Measurements from ENCODE around the gene HOXB13. TPM values are rescaled to one million over a fixed set of nuclear protein-coding genes. Genes with fewer than 3 reads are reported as not detected.

Gene HOXB13
- total RNA-seq, 2 donors from 2014 or later = not detected

DNA sequence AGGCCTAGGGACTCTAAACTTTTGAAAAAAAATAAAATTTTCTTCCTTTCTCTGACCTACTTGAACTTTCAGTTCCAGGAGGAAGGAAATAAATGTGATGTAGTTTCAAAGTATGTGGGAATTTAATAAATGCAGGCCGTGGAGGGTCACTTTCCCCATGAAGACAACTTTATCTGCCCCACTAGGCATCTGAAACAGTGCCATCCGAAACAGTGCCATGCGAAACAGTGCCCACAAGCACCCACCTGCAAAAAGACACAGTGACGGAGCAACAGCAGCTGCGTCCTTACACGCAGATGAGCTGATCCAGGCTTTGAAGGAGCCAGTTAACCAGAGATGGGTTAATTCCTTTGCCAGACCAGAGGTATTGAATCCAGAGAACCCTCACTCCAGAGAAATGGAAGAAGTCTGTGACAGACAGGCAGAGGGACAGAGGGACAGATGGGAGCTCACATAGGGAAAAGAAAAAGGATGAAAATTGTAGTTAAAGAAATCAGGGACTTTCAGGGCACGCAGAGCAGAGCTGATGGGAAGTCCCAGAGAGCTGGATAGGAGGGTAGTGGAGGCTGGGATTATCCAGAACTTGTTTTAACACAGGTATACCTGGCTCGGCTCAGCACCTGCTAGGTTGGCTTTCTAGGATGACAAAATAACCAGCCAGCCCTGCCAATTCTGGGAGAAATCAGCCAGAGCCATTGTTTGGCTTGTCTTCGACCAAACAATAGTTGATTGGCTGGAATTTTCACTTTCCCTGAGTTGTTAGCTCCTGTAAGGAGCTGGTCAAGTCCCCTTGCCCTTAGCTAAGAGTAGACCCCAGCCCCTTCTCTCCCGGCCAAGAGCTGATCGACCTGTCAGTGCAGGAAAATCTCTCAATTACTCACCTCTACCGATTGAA lies 17.1 kb upstream of the HOXB13 start:
- peak overlapping the region; percentile 30 for H3K27ac Mint-ChIP-seq

DNA sequence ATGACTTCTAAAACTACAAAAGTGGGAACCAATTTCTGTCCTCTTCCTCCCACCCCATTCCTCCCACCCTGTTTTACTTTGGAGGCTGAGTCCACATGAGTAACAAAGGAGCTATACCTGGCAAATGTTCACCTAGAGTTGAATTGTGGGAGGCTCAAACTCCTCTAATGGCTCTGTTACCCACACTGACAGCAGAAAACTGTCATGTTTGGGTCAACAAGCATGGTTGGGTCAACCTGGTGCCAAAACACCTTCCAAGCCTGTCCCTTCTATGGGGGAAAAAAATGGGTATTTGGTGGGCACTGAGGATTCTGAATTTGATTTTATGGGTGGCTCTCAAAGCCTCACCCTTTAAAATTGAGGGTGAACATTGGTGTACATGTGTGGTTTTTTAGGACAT lies 12.0 kb upstream of the HOXB13 start:
- H3K9me3 Mint-ChIP-seq = no peaks in the 10 kb centered on the region
- no peak overlapping the region for H3K4me3 Mint-ChIP-seq
- ATAC-seq (replicated peaks in 1 of 2) (no peak), DNase-seq (no peak)
- H3K27me3 Mint-ChIP-seq (ENCODE audit: low read depth) = peaks cover 95% of the 10 kb centered on the region
- H3K27ac Mint-ChIP-seq = no peak overlapping the region
- peaks cover 9% of the 10 kb centered on the region for H3K4me1 Mint-ChIP-seq (ENCODE audit: low read depth)
- peaks cover 0 to 2% of the 10 kb centered on the region in 2 donors for H3K36me3 Mint-ChIP-seq (ENCODE audit: insufficient read depth in 2 of 2)

More for the DNA sequence above, 17.1 kb upstream of the HOXB13 start:
- Mint-ChIP-seq H3K36me3 (ENCODE audit: insufficient read depth in 2 of 2) (peaks cover 2 to 3% of the 10 kb centered on the region in 2 donors), H3K27me3 (ENCODE audit: low read depth) (peaks cover 97% of the 10 kb centered on the region), H3K4me3 (no peak overlapping the region), H3K4me1 (ENCODE audit: low read depth) (no peaks in the 10 kb centered on the region), H3K9me3 (no peaks in the 10 kb centered on the region)
- ATAC-seq (replicated peaks in 1 of 2) (no peak), DNase-seq (no peak)

DNA sequence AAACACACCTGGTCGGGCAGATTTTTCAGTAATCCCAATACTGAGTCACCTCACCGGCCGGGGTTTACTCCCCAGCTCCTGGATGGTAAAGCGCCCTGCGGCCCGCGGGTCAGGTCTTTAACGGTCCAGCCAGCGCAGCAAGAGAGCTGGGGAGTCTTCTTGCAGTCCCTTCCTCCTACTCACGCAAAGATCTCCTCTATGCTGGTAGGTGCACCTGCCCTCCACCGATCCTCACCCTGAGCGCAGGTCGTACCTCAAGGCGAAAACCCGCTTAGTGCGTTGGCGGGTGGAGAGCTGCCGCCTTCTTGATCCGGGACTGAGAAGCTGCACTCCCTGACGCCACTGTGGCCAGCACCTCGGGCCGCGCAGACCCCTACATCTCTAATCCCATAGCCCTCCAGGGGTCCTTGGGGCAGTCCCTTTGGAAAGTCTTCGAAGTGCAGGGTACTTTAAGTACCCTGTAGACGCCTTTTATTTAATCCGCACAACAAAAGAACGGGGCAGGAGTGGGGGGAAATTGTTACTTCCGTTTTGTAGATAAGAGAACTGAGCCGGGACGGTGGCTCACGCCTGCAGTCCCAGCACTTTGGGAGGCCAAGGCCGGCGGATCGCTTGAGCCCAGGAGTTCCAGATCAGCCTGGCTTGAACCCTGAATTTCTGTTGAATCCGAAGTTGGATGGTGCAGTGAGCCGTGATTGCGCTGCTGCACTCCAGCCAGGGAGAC lies 10.4 kb upstream of the HOXB13 start:
- Mint-ChIP-seq H3K4me3 (peak overlapping the region; percentile 67 to 77), H3K4me1 (ENCODE audit: low read depth) (peaks cover 12% of the 10 kb centered on the region), H3K27ac (no peak overlapping the region), H3K36me3 (ENCODE audit: insufficient read depth in 2 of 2) (peaks cover 0 to 2% of the 10 kb centered on the region in 2 donors), H3K9me3 (no peaks in the 10 kb centered on the region), H3K27me3 (ENCODE audit: low read depth) (peaks cover 96% of the 10 kb centered on the region)
- no peak for ATAC-seq (replicated peaks in 1 of 2)
- no peak for DNase-seq

DNA sequence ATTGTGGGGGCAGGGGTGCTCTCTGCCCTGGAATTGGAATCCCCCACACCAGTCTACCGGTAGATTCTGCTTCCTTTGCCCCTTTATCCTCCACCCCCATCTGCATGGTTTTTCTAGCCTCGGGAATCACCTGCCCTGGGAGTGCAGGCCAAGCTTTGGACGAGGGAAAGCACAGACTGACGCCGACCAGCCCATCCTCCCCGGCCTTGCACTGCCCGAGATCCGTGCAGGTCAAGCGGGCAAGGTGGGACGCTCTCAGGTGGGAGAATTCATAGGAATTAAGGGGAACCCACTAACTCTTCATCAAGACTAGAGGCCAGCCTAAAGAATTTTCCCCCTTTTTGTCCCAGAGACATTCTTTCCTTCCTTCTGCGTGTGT lies 9.9 kb upstream of the HOXB13 start:
- H3K36me3 Mint-ChIP-seq (ENCODE audit: insufficient read depth in 2 of 2) = peaks cover 0 to 2% of the 10 kb centered on the region in 2 donors
- DNase-seq = no peak
- no peaks in the 10 kb centered on the region for H3K9me3 Mint-ChIP-seq
- no peak overlapping the region for H3K4me3 Mint-ChIP-seq
- ATAC-seq (replicated peaks in 1 of 2) = no peak
- peaks cover 18% of the 10 kb centered on the region for H3K4me1 Mint-ChIP-seq (ENCODE audit: low read depth)
- no peak overlapping the region for H3K27ac Mint-ChIP-seq
- peaks cover 96% of the 10 kb centered on the region for H3K27me3 Mint-ChIP-seq (ENCODE audit: low read depth)

DNA sequence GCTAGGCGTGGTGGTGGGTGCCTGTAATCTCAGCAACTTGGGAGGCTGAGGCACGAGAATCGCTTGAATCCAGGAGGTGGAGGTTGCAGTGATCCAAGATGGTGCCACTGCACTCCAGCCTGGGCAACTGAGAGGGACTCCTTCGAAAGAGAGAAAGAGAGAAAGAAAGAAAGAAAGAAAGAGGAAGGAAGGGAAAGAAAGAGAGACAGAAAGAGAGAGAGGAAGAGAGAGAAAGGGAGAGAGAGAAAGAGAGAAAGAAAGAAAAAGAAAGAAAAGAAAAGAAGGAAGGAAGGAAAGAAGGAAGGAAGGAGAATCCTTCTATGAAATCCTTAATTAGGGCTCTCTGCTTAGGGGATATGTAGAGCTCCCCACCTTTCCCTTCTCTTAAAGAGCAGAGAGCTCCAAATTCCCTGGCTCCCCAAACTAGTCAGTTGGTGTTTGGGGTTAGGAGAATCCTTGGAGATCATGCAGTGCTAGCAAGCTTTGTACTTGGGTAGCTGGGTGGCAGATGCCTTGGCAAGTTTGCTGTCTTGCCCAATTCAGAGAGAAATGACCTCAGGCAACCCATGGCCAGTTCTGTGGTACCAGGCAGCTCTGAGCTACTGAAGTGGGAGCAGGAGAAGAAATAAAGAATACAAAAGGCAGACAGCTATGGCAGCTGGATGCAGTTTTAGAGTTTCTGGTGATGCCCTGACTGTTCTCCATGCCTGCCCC lies 8.9 kb upstream of the HOXB13 start:
- Mint-ChIP-seq H3K27me3 (ENCODE audit: low read depth) (peaks cover 96% of the 10 kb centered on the region), H3K27ac (no peak overlapping the region), H3K9me3 (no peaks in the 10 kb centered on the region), H3K4me1 (ENCODE audit: low read depth) (peaks cover 25% of the 10 kb centered on the region), H3K36me3 (ENCODE audit: insufficient read depth in 2 of 2) (peaks cover 0 to 2% of the 10 kb centered on the region in 2 donors), H3K4me3 (peak overlapping the region in 1 of 2 donors; percentile 29)
- no peak for DNase-seq
- no peak for ATAC-seq (replicated peaks in 1 of 2)

DNA sequence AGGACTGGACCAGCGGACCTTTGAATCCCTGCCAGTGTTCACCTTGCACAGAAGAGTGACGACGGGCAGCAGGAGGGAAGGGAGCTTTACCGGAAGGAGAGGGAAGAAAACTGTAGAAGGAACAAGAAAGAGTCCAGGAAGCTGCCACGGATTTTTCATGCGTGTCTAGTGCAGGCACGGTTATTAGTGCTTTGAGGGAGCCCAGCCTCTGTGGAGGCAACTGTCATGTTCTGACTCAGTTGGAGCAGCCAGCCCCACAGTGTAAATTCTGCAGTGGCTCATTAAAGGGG lies 6.5 kb upstream of the HOXB13 start:
- peaks cover 100% of the 10 kb centered on the region for H3K27me3 Mint-ChIP-seq (ENCODE audit: low read depth)
- H3K27ac Mint-ChIP-seq = no peak overlapping the region
- peaks cover 0 to 2% of the 10 kb centered on the region in 2 donors for H3K36me3 Mint-ChIP-seq (ENCODE audit: insufficient read depth in 2 of 2)
- no peak overlapping the region for H3K4me3 Mint-ChIP-seq
- no peaks in the 10 kb centered on the region for H3K9me3 Mint-ChIP-seq
- DNase-seq (no peak), ATAC-seq (replicated peaks in 1 of 2) (no peak)
- peaks cover 25% of the 10 kb centered on the region for H3K4me1 Mint-ChIP-seq (ENCODE audit: low read depth)

DNA sequence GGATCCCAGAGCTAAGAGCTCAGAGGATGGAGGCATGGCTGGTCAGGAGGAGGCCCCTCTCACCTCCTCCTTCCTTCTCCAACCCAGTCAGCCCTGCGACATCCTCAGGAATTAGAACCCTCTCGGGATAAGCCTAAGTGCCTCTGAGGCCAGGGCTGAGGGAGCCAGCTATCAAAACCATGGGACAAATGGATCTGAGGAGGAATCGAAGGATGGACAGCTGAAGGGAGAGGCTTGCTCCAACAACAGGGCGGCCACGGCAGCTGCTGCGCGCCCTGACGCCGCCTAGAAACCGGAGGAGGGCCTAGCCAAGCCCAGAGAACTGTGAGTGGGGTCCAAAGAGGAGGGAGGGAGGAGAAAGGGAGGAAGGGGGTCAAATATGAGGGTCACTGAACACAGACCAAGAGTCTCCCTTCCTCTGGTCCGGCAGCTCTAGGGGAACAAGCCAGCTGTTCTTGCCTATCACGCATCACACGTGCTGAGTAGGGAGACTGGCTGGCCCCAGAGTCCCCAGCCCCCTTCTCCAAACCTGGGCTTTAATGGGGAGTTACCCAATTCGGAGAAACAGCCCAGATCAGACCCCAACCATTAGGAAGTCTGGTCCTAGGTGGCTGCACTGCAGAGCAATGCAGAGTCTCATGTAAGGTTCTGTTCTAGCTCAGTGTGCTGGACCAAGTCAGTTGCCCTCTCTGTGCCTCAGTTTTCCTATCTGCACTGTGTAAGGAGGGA lies 5.9 kb upstream of the HOXB13 start:
- Mint-ChIP-seq H3K27me3 (ENCODE audit: low read depth) (peaks cover 100% of the 10 kb centered on the region), H3K27ac (no peak overlapping the region), H3K4me1 (ENCODE audit: low read depth) (peaks cover 27% of the 10 kb centered on the region), H3K36me3 (ENCODE audit: insufficient read depth in 2 of 2) (peaks cover 0 to 2% of the 10 kb centered on the region in 2 donors), H3K4me3 (no peak overlapping the region), H3K9me3 (no peaks in the 10 kb centered on the region)
- DNase-seq (no peak), ATAC-seq (replicated peaks in 1 of 2) (no peak)

DNA sequence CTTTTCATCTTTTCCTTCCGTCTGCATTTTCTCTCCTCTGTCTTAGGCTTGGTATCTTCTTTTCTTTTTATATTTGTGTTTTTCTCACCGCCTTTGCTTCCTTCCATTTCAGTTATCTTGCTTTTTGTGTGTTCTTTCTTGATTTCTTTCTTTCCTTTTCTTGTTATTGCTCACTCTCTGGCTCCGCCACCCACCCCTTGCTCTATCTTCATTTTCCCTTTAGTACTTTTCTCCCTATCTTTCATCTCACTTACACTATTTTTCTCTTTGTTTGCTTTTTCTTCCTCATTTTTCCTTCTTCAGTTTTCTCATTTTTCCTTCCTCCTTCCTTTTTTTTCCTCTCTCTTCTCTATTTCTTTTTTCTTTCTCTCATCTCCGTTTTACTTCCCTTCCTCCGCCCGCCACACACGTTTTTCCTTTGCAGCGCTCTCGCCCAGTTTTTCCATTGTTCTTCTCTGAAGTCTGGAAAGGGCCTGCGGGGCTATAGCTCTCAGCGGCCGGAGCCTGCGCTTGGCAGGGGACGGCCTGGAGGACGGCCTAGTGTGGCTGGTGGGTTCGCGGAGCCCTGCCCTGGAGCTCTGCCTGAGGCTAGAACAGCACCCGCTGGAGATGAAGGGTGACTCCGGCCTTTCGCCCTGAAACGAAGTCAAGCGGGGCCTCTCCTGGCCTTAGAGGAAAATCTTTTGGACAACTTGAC lies 5.2 kb upstream of the HOXB13 start:
- H3K9me3 Mint-ChIP-seq = no peaks in the 10 kb centered on the region
- no peak for DNase-seq
- peaks cover 100% of the 10 kb centered on the region for H3K27me3 Mint-ChIP-seq (ENCODE audit: low read depth)
- ATAC-seq (replicated peaks in 1 of 2) = no peak
- H3K27ac Mint-ChIP-seq = no peak overlapping the region
- peaks cover 27% of the 10 kb centered on the region for H3K4me1 Mint-ChIP-seq (ENCODE audit: low read depth)
- peaks cover 0 to 2% of the 10 kb centered on the region in 2 donors for H3K36me3 Mint-ChIP-seq (ENCODE audit: insufficient read depth in 2 of 2)
- peak overlapping the region; percentile 65 to 86 for H3K4me3 Mint-ChIP-seq

DNA sequence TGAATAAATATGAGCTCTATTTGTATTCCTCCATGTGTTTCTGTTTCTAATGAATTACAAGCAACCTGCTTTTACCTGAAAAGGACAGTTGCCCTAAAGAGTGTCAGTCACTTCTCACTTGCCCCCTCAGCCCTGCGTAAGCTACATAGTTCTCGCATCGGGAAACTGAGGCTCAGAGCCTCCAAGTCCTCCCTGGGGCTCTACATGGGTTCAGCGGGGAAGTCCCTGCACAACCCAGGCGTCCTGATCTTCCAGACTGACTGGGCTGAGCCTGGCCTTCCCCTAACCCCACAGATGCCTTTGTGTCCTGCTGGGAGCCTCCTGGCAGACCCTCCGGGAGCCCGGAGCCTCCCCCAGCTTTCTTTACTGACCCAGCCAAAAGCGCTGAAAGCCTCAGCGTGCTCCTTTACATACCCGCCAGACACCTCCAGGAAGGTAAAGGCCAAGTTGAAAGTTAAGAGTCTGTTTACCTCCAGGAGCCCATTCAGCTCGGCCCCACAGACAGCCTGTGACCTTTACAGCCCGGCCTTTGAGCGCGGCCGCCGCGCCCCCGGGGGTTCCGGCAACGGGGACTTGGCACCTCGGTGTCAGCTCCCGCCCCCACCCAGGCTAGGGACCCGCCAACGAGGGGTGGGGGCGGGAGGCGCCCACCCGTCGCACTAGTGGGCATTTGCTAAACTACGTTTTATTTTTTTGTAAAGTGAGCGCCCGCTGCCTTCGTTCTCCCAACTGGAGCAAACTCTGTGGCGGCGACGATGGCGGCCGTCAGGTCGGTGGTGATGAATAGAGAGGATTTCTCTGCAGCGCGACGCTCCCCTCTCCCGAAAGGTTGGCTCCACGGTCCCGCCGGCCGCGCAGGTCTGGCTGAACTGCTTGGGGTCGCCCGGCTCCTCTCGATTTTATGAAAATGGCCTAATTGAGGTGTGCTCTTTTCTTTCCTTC lies 4.4 kb upstream of the HOXB13 start:
- no peaks in the 10 kb centered on the region for H3K9me3 Mint-ChIP-seq
- H3K27ac Mint-ChIP-seq = no peak overlapping the region
- peaks cover 0 to 2% of the 10 kb centered on the region in 2 donors for H3K36me3 Mint-ChIP-seq (ENCODE audit: insufficient read depth in 2 of 2)
- ATAC-seq (replicated peaks in 1 of 2) (no peak), DNase-seq (no peak)
- peak overlapping the region; percentile 65 to 86 for H3K4me3 Mint-ChIP-seq
- H3K27me3 Mint-ChIP-seq (ENCODE audit: low read depth) = peaks cover 99% of the 10 kb centered on the region
- peaks cover 32% of the 10 kb centered on the region for H3K4me1 Mint-ChIP-seq (ENCODE audit: low read depth)

DNA sequence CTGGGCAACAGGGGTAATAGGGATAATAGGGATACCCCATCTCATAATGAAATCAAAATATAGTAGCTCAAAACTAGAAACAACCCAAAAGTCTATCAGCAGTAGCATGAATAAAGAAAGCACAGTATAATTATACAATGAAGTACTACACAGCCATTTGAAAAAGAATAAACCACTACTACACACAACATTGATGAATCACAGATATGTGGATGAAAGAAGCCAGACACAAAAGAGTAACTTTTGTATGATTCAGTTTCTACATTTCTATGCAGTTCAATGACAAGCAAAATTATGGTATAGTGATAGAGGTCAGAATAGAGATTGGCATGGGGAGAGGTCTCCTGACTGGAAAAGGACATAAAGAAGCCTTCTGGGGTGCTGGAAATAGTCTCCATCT lies 2.8 kb upstream of the HOXB13 start:
- Mint-ChIP-seq H3K4me1 (ENCODE audit: low read depth) (peaks cover 34% of the 10 kb centered on the region), H3K4me3 (no peak overlapping the region), H3K27ac (no peak overlapping the region), H3K27me3 (ENCODE audit: low read depth) (peaks cover 99% of the 10 kb centered on the region), H3K9me3 (no peaks in the 10 kb centered on the region), H3K36me3 (ENCODE audit: insufficient read depth in 2 of 2) (peaks cover 0 to under 1% of the 10 kb centered on the region in 2 donors)
- DNase-seq = no peak
- ATAC-seq (replicated peaks in 1 of 2) = no peak

DNA sequence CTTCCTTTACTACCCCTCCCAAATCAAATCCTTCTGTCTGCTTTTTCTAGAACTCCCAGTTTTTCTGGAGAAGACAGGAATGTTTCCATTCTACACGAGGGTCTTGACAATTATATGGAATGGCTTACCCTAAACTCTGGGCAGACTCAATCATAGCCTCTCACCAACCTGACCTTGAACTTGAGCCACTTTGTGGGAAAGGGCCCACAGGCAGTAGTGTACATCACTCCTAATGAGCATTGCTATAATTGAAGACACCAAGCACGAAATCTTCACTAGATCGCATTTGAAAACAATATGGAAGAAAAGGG lies 1.6 kb upstream of the HOXB13 start:
- DNase-seq (no peak), ATAC-seq (replicated peaks in 1 of 2) (no peak)
- Mint-ChIP-seq H3K27me3 (ENCODE audit: low read depth) (peaks cover 99% of the 10 kb centered on the region), H3K4me1 (ENCODE audit: low read depth) (peaks cover 43% of the 10 kb centered on the region), H3K27ac (no peak overlapping the region), H3K9me3 (no peaks in the 10 kb centered on the region), H3K4me3 (no peak overlapping the region), H3K36me3 (ENCODE audit: insufficient read depth in 2 of 2) (no peaks in the 10 kb centered on the region)
